HG03064 (cell line): ENCODE results near the gene OR2H1.
"Not testable (repeated sequence)": the region's sequence is repeated elsewhere in the genome, so short reads cannot be mapped to it uniquely, and the experiment has no call there.

Source experiments
- ATAC-seq: cut with Tn5 transposase; IDR thresholded peaks from one replicate; pipeline ENCODE4 v1.9.1; 2021; ENCODE audit warnings: low read depth; ENCODE audit not compliant: unreplicated experiment

OR2H1 gene

GRCh38 chr6:29456971-29457370, at the start of gene OR2H1, which contains the start of gene OR11A1:
Gene OR2H1 (plus strand): TSS chr6:29457155. CDS start chr6:29461770, 4,615 bp downstream.
Gene OR11A1 (minus strand): TSS chr6:29457071. CDS start chr6:29427641, 29,430 bp downstream.
- ATAC-seq = no peak

GRCh38 chr6:29414588-29414987, 42.4 kb upstream of the OR2H1 start, which contains the start of gene OR12D1:
Gene OR12D1 (plus strand): TSS chr6:29414928.
- ATAC-seq = no peak

GRCh38 chr6:29419516-29419915, 37.4 kb upstream of the OR2H1 start:
- no peak for ATAC-seq

- no peak for ATAC-seq
Observed at GRCh38 chr6:29424168-29424567, 32.8 kb upstream of the OR2H1 start.

- ATAC-seq = no peak
Observed at GRCh38 chr6:29424575-29424974, 32.4 kb upstream of the OR2H1 start.

- no peak for ATAC-seq
Observed at GRCh38 chr6:29425075-29425474, 31.9 kb upstream of the OR2H1 start.

GRCh38 chr6:29426654-29427053, 30.3 kb upstream of the OR2H1 start:
- no peak for ATAC-seq

- not testable (repeated sequence) for ATAC-seq
Observed at GRCh38 chr6:29436730-29437129, 20.2 kb upstream of the OR2H1 start.

- ATAC-seq = no peak
Observed at GRCh38 chr6:29439006-29439405, 17.9 kb upstream of the OR2H1 start, which contains the start of gene OR10C1. Gene OR10C1 (plus strand): TSS chr6:29439306. CDS start chr6:29440016, 710 bp downstream.

GRCh38 chr6:29442719-29443118, 14.2 kb upstream of the OR2H1 start:
- no peak for ATAC-seq

GRCh38 chr6:29444031-29444430, 12.9 kb upstream of the OR2H1 start:
- not testable (repeated sequence) for ATAC-seq

- no peak for ATAC-seq
Observed at GRCh38 chr6:29447670-29448069, 9.3 kb upstream of the OR2H1 start.

- ATAC-seq = no peak
Observed at GRCh38 chr6:29451471-29452193, 5.3 kb upstream of the OR2H1 start.

GRCh38 chr6:29461021-29461814, 4.3 kb downstream of the OR2H1 start:
- ATAC-seq = no peak

GRCh38 chr6:29462022-29462421, 5.1 kb downstream of the OR2H1 start:
- ATAC-seq = no peak

- ATAC-seq = no peak
Observed at GRCh38 chr6:29465279-29465678, 8.3 kb downstream of the OR2H1 start.

- ATAC-seq = no peak
Observed at GRCh38 chr6:29465801-29466200, 8.8 kb downstream of the OR2H1 start.

GRCh38 chr6:29466241-29466640, 9.3 kb downstream of the OR2H1 start:
- no peak for ATAC-seq

GRCh38 chr6:29474996-29475395, 18.0 kb downstream of the OR2H1 start:
- no peak for ATAC-seq

GRCh38 chr6:29477923-29478450, 21.0 kb downstream of the OR2H1 start:
- no peak for ATAC-seq

- ATAC-seq = no peak
Observed at GRCh38 chr6:29478740-29479139, 21.8 kb downstream of the OR2H1 start.
